GM12872 (cell line): ENCODE results near the gene CDH2.

Experiments
- TF ChIP-seq, protein P1 (sequence below): IDR thresholded peaks from 3 replicates; pipeline ENCODE4 v1.5.1; 2011; ENCODE audit warnings: low read depth, mild to moderate bottlenecking, low read length, moderate library complexity; ENCODE audit not compliant: insufficient read depth

CDH2 gene

DNA sequence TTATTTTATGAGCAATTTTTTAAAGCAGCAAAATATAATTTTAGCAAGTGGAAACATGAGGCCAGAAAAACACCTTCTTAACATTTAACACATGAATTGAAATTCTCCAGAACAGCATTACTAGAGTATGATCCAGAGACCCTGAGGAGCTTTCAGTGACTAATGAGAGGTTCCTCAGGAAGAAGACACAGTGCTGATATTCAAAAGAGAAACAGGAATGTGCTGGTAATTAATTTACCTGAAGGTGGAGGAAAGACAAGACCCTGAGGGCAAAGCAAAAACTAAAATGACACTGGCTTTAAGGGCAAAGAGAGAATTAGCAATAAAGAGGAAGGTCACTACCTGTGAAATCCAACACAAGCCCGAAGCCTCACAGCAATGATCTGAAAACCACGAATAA lies 97.0 kb downstream of the CDH2 start:
- TF ChIP-seq, protein P1, sequence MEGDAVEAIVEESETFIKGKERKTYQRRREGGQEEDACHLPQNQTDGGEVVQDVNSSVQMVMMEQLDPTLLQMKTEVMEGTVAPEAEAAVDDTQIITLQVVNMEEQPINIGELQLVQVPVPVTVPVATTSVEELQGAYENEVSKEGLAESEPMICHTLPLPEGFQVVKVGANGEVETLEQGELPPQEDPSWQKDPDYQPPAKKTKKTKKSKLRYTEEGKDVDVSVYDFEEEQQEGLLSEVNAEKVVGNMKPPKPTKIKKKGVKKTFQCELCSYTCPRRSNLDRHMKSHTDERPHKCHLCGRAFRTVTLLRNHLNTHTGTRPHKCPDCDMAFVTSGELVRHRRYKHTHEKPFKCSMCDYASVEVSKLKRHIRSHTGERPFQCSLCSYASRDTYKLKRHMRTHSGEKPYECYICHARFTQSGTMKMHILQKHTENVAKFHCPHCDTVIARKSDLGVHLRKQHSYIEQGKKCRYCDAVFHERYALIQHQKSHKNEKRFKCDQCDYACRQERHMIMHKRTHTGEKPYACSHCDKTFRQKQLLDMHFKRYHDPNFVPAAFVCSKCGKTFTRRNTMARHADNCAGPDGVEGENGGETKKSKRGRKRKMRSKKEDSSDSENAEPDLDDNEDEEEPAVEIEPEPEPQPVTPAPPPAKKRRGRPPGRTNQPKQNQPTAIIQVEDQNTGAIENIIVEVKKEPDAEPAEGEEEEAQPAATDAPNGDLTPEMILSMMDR: no peak

DNA sequence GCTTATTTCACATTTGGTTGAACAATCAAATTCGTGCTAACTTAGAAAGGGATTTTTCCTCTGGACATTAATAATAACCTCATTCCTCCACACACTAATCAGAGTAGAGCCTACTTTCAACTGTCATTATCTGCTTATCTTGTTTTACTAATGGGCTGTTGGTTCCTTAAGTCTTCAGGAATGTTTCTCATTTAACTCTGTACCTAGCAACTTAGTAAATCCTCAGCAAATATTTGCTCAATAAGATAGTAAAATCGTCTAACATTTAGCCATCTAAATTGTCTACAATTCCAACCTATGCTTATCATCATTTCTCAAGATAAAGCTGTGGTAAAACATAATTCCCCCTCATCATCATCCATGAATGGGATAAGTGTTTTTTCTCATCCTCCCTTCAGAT lies 98.1 kb downstream of the CDH2 start:
- TF ChIP-seq, protein P1: no peak

DNA sequence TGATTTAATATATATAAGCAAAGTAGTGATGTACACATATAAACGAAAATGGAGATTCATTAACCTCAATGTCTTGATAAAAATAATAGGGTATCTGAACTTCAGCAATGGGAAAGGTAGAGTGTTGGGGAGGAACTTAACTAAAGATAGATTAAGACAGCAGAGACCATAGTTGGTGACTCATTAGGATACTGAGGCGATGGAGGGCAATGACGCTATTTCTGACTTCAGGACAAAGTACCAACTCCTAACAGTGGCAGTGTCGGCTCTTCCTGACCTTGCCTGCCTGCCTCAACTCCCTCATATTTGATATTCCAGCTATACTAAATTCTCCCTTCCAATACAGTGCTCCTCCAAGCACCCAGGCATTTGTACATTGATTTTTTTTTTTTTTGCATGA lies 98.6 kb downstream of the CDH2 start:
- TF ChIP-seq, protein P1: no peak

DNA sequence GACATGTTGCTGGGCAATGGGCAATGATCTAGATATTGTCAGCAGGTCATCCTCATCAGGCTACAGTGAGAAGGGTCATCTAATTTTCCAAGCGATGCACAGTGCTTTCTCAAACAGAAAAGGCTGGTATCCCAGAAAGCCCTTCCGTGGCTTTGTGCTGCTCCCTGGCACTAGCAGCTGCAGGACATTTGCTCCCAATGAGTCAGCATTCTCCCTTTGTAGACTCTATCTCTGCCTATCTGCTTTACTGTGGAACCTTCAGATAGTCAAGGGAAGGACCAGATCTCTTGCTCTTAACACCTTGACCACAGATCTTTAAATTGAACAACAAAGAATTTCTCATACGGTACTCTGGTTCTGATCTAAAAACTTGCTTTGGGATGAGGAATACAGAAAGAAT lies 101.4 kb downstream of the CDH2 start:
- TF ChIP-seq, protein P1: no peak

GRCh38 chr18:28074076-28074475 lies 102.9 kb downstream of the CDH2 start:
- TF ChIP-seq, protein P1: no peak

DNA sequence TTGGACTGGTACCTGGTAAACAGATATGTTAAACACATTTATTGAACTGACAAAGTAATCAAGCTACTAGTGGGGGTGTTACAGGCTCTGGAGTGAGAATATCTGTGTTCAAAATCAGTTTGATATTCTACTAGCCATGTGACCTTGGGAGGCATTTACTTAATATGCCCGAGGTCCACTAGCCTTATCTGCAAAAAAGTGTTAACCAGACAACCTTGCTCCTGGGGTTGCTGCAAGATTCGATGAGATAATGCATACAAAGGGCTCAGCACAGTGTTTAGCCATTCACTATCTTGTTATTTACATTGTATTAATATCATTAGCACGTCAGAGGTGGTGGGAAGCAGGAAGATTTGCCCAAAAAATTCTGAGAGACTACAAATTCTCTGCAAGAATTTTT lies 103.3 kb downstream of the CDH2 start:
- TF ChIP-seq, protein P1: no peak

DNA sequence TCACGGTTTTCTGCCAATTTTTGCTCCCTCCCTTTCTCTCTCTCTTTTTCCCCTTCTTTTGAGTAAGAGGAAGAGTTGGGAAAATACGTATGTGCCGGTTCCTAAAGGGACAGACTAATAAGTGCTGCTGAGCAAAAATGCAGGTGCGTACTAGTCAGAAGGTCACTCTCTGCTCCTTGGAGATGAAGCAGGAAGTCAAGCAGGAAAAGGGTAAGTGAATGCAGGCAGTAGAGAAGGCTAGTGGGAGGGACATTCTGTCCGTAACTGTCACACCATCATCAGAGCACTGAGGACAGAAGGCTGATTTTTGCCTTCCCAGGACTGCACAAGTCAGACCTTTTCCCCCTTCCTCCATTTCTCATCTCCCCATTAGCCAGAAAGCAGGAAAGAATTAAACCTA lies 105.7 kb downstream of the CDH2 start:
- TF ChIP-seq, protein P1: no peak

DNA sequence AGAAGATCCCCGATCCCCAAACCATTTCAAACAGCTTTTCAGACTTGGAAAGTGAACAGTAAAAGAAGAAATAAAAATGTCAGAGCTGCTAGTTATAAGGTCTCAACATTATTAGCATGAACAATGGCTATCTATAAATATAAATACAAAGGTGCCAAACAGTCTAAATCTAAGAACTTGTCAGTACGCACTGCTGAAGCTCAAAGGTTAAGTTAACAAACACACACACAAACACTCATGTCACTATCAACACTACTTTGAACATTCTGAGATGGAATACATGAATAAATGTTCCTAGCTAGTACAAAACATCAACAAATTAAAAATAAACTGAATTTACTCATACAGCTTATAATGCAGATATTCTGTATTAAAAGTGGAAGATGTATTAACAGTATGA lies 108.7 kb downstream of the CDH2 start:
- TF ChIP-seq, protein P1: no peak
